Measurements from ENCODE around the gene ALPK3.

- TF ChIP-seq CTCF (IDR thresholded peaks at IDR 0.05; ENCODE audit: low read depth, low read length, poor library complexity, severe bottlenecking): no peak
- TF ChIP-seq EZH2phosphoT487 (IDR thresholded peaks at IDR 0.05; ENCODE audit: borderline replicate concordance, low read length): no peak
Observed at GRCh38 chr15:84864444-84864795, 47.3 kb downstream of the ALPK3 start.
